Upper lobe of right lung (tissue), 1 donor: ENCODE measurements around the gene C1QC. TPM values are rescaled to one million over a fixed set of nuclear protein-coding genes. Genes with fewer than 3 reads are reported as not detected.

Experiments used
- ATAC-seq: fragments of 200-7000 bp; cut with Tn5 transposase; one replicate; pipeline ENCODE4 v1.9.1; 2020; ENCODE audit warnings: mild to moderate bottlenecking, moderate library complexity
- DNase-seq: peaks from one replicate; pipeline ENCODE4 v3.0.0-alpha.2; 2020
- H3K27ac ChIP-seq: fragments of 200-600 bp; one replicate; pipeline ENCODE4 v1.8.0; 2022
- H3K27me3 ChIP-seq: fragments of 200-600 bp; one replicate; pipeline ENCODE4 v1.8.0; 2022; ENCODE audit warnings: mild to moderate bottlenecking
- H3K36me3 ChIP-seq: fragments of 200-600 bp; one replicate; pipeline ENCODE4 v1.8.0; 2022
- H3K4me1 ChIP-seq: fragments of 200-600 bp; one replicate; pipeline ENCODE4 v1.8.0; 2022
- H3K4me3 ChIP-seq: fragments of 200-600 bp; one replicate; pipeline ENCODE4 v1.8.0; 2022; ENCODE audit warnings: mild to moderate bottlenecking
- H3K9me3 ChIP-seq: fragments of 200-600 bp; one replicate; pipeline ENCODE4 v1.8.0; 2022
- CTCF ChIP-seq: fragments of 200-600 bp; IDR thresholded peaks from one replicate; pipeline ENCODE4 v1.8.0; 2022; ENCODE audit warnings: antibody characterized with exemption
- intact Hi-C: fragments of 100-400 bp; cut with DNase I; formaldehyde crosslinking; loops from one replicate; pipeline ENCODE4 v1.11.0; 2022
- total RNA-seq: library from RNA; stranded (reverse); fragmentation: NEBNext Ultra II Directional; extraction: Animal tissue kit (Norgen Biotek cat#: 25700); gene quantifications from one replicate; pipeline ENCODE4 v1.2.1, GENCODE V29; 2021
- donor health status: DM: no; HTN: yes; CAD: no; lungs with severe emphysema.

Gene C1QC
- total RNA-seq, 1 donor from 2014 or later: 353 TPM

DNA sequence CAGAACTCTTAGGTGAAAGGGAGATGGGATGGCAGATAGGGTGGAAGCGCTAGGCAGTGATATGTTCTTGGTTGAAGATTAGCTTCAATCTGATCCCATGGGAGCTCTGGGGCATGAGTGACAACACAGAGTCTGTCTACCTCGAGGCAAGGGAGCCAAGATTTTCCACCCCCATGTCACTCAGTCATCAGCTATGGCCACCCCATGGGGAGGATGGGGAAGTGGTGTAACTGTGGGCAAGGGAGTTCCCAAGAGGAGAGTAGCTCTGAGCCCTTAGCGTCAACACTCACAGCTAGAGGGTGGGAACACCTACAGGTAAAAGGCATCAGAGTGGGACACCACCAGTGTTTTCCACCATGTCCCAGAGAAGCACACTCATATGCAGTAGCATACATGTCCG, 37.3 kb upstream of the C1QC start:
- H3K4me1 ChIP-seq: no peaks in the 10 kb centered on the region

DNA sequence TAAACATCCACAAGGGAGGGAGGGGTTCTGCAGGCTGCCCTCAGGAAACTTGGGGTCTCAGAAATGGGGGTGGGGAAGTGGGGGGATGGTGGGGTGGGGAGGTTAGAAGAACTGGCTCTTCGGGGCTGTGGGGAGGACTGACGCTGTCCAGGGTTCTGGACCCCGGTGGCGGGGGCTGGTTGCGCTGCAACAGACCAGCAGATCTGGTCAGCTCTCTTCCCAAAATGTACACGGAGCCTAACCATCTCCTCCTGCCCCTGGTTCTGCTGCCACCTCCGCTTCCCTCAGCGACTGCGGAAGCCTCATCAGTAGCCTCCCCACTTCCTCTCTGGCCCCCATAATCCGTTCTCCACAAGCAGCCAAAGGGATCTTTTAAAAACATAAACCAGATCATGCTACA, 36.3 kb upstream of the C1QC start:
- Histone ChIP-seq H3K4me1 (no peaks in the 10 kb centered on the region), H3K36me3 (no peaks in the 10 kb centered on the region), H3K27me3 (peaks cover 36% of the 10 kb centered on the region), H3K9me3 (no peaks in the 10 kb centered on the region), H3K27ac (no peak overlapping the region), H3K4me3 (no peak overlapping the region)
- no peak for TF ChIP-seq CTCF
- intact Hi-C loops: no loop called here
- ATAC-seq (peak; percentile 31), DNase-seq (peak; percentile 54)

More for the DNA sequence above, 37.3 kb upstream of the C1QC start:
- Histone ChIP-seq H3K36me3 (no peaks in the 10 kb centered on the region), H3K27me3 (peaks cover 28% of the 10 kb centered on the region), H3K9me3 (no peaks in the 10 kb centered on the region), H3K4me3 (no peak overlapping the region), H3K27ac (no peak overlapping the region)
- DNase-seq (no peak), ATAC-seq (peak; percentile 22)
- no peak for TF ChIP-seq CTCF
- intact Hi-C loops: no loop called here

GRCh38 chr1:22608361-22608760, 35.1 kb upstream of the C1QC start:
- Histone ChIP-seq H3K4me1 (no peaks in the 10 kb centered on the region), H3K27ac (no peak overlapping the region), H3K36me3 (no peaks in the 10 kb centered on the region), H3K9me3 (no peaks in the 10 kb centered on the region), H3K4me3 (no peak overlapping the region), H3K27me3 (peaks cover 27% of the 10 kb centered on the region)
- no peak for DNase-seq
- TF ChIP-seq CTCF: no peak
- peak; percentile 38 for ATAC-seq
- intact Hi-C loops: no loop called here

DNA sequence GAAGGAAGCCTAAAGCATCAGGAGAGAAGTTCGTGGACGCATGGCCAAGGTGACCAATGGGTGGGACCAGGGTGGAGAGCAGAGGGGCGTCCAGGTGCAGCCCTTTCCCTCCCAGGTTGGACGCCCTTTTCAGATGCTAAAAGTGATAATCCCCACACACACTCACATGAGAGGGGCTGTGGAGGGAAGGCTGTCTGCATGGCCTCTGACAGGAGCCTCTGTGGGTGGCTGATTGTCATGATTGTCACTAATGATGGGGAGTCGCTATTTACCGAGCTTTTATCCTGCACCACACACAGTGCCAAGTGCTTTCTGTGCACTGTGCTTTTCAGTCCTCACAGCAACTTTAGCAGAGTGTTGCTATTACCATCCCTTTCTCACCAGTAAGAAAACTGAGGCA, 34.1 kb upstream of the C1QC start:
- no peak for DNase-seq
- no peak overlapping the region for H3K4me3 ChIP-seq
- intact Hi-C loops: no loop called here

GRCh38 chr1:22611530-22611947, 31.9 kb upstream of the C1QC start:
- Histone ChIP-seq H3K9me3 (no peaks in the 10 kb centered on the region), H3K27ac (no peak overlapping the region), H3K4me1 (no peaks in the 10 kb centered on the region), H3K4me3 (no peak overlapping the region), H3K27me3 (peaks cover 46% of the 10 kb centered on the region), H3K36me3 (no peaks in the 10 kb centered on the region)
- no peak for DNase-seq
- no peak for TF ChIP-seq CTCF
- ATAC-seq: peak; percentile 32
- intact Hi-C loops: no loop called here

More for the DNA sequence above, 34.1 kb upstream of the C1QC start:
- ATAC-seq: no peak
- Histone ChIP-seq H3K9me3 (no peaks in the 10 kb centered on the region), H3K4me1 (no peaks in the 10 kb centered on the region), H3K36me3 (no peaks in the 10 kb centered on the region), H3K27me3 (peaks cover 27% of the 10 kb centered on the region), H3K27ac (no peak overlapping the region)
- TF ChIP-seq CTCF: no peak
